PC-3 (cell line): ENCODE measurements around the gene NPIPA1. TPM values are rescaled to one million over a fixed set of nuclear protein-coding genes. Genes with fewer than 3 reads are reported as not detected.
A peak's percentile ranks its signal among the peaks of the same experiment; 100 is the strongest.
"Not testable (repeated sequence)": the region's sequence is repeated elsewhere in the genome, so short reads cannot be mapped to it uniquely, and the experiment has no call there.

Source experiments
- ATAC-seq: fragments of 200-7000 bp; cut with Tn5 transposase; 2 replicates; pipeline ENCODE4 v1.9.1; 2020; ENCODE audit warnings: mild to moderate bottlenecking, moderate library complexity
- Bru-seq: library from RNA; stranded (reverse); fragments of 400-500 nt; gene quantifications from one replicate; lab custom pipeline; 2021; lab: Mats Ljungman, UMichigan
- BruChase-seq, 2 experiments: library from RNA; stranded (reverse); fragments of 400-500 nt; gene quantifications; one replicate each; lab custom pipeline; 2021; lab: Mats Ljungman, UMichigan
- BruUV-seq: library from RNA; stranded (reverse); fragments of 400-500 nt; replicated peaks from 2 replicates; lab custom pipeline; 2021; lab: Mats Ljungman, UMichigan
- CTCF ChIA-PET: fragments of 300-600 bp; sonication (Branson Sonifier 250); formaldehyde crosslinking; loops from one replicate; lab custom pipeline; 2022; ENCODE audit warnings: antibody characterized with exemption; lab: Charles Lee
- POLR2A ChIA-PET: fragments of 300-600 bp; sonication (Branson Sonifier 250); formaldehyde crosslinking; loops from one replicate; lab custom pipeline; 2022; ENCODE audit warnings: antibody characterized with exemption; ENCODE audit not compliant: unreplicated experiment; lab: Charles Lee
- DNase-seq: peaks from one replicate; pipeline ENCODE4 v3.0.0-alpha.2; 2015
- H2AFZ ChIP-seq: fragments of 300-600 bp; sonication (generic); 2 replicates; pipeline ENCODE4 v1.6.0; 2016; ENCODE audit warnings: antibody characterized with exemption, low read length
- H3F3A ChIP-seq: fragments of 300-600 bp; sonication (generic); one replicate; pipeline ENCODE4 v1.6.0; 2017; ENCODE audit warnings: antibody characterized with exemption, low read length, control low read depth, mild to moderate bottlenecking; ENCODE audit not compliant: unreplicated experiment
- H3K27ac ChIP-seq: fragments of 300-600 bp; sonication (generic); 2 replicates; pipeline ENCODE4 v1.5.1; 2016; ENCODE audit warnings: mild to moderate bottlenecking, low read length
- H3K27me3 ChIP-seq: fragments of 300-600 bp; sonication (generic); 2 replicates; pipeline ENCODE4 v1.6.1; 2016; ENCODE audit warnings: low read length, mixed read lengths
- H3K36me3 ChIP-seq: fragments of 300-600 bp; sonication (generic); 2 replicates; pipeline ENCODE4 v1.6.1; 2016; ENCODE audit warnings: low read depth, mixed run types, low read length, mixed read lengths
- H3K4me1 ChIP-seq: fragments of 300-600 bp; sonication (generic); 2 replicates; pipeline ENCODE4 v1.5.1; 2016; ENCODE audit warnings: low read length; ENCODE audit not compliant: insufficient read depth
- H3K4me2 ChIP-seq: fragments of 300-600 bp; sonication (generic); 2 replicates; pipeline ENCODE4 v1.6.0; 2016; ENCODE audit warnings: low read length
- H3K4me3 ChIP-seq: fragments of 300-600 bp; sonication (generic); 2 replicates; pipeline ENCODE4 v1.5.1; 2016; ENCODE audit warnings: mild to moderate bottlenecking, low read length, mixed read lengths
- H3K79me2 ChIP-seq: fragments of 300-600 bp; sonication (generic); 2 replicates; pipeline ENCODE4 v1.6.1; 2017; ENCODE audit warnings: low read length, mixed read lengths
- H3K9ac ChIP-seq: fragments of 300-600 bp; sonication (generic); 2 replicates; pipeline ENCODE4 v1.6.0; 2016; ENCODE audit warnings: mild to moderate bottlenecking, low read length
- H3K9me2 ChIP-seq: fragments of 300-600 bp; sonication (generic); replicated peaks from 2 replicates; pipeline ENCODE4 v1.6.1; 2016; ENCODE audit warnings: mixed run types, low read length, mixed read lengths
- H3K9me3 ChIP-seq: fragments of 300-600 bp; sonication (generic); 2 replicates; pipeline ENCODE4 v1.6.1; 2016; ENCODE audit warnings: low read length, mixed read lengths
- H4K20me1 ChIP-seq: fragments of 300-600 bp; sonication (generic); 2 replicates; pipeline ENCODE4 v1.6.1; 2016; ENCODE audit warnings: low read length, mixed read lengths
- intact Hi-C: fragments of 100-400 bp; cut with micrococcal nuclease; formaldehyde crosslinking; loops from 2 replicates; pipeline ENCODE4 v1.9.0; 2023
- long read RNA-seq: library from polyadenylated mRNA; unstranded; transcript quantifications from one replicate; pipeline ENCODE4 v2.0.0, GENCODE V29; 2021; ENCODE audit not compliant: unreplicated experiment
- total RNA-seq: library from RNA; depleted of rRNA; stranded (reverse); fragments of >200 nt; gene quantifications from 2 replicates; pipeline ENCODE4 v1.2.3, GENCODE V29; 2014; rRNA removed

Gene NPIPA1
- total RNA-seq (10.9 and 16.8 TPM in 2 replicates), Bru-seq, nascent RNA (percentile 52 among the genes with signal in this experiment), BruChase-seq, experiment 1, labeled RNA remaining after a 6-hour chase (percentile 62 among the genes with signal in this experiment), BruChase-seq, experiment 2, labeled RNA remaining after a 2-hour chase (percentile 59 among the genes with signal in this experiment)
- long read RNA-seq, partial matches to known transcripts: 8 of 15 reads
- long read RNA-seq, other reads (novel, unspliced or antisense): 7 of 15 reads

GRCh38 chr16:14937143-14937542, at the start of gene NPIPA1:
NPIPA1 (plus strand) TSS chr16:14937443; CDS start chr16:14937443, 0 bp downstream.
- POLR2A ChIA-PET, H3K4me1 ChIP-seq: not testable (repeated sequence)

GRCh38 chr16:14892111-14892510, 45.1 kb upstream of the NPIPA1 start:
- intact Hi-C loops, BruUV-seq, H3K79me2 ChIP-seq, H3K36me3 ChIP-seq, POLR2A ChIA-PET, H3K9ac ChIP-seq, ATAC-seq, H3F3A ChIP-seq, CTCF ChIA-PET, H3K27me3 ChIP-seq, H3K9me3 ChIP-seq, H3K4me3 ChIP-seq, DNase-seq, H4K20me1 ChIP-seq, H3K9me2 ChIP-seq, H3K4me1 ChIP-seq, H2AFZ ChIP-seq, H3K27ac ChIP-seq, H3K4me2 ChIP-seq: not testable (repeated sequence)

More at GRCh38 chr16:14937143-14937542, at the start of gene NPIPA1:
- H4K20me1 ChIP-seq, H2AFZ ChIP-seq, ATAC-seq, H3K9me3 ChIP-seq, H3K27ac ChIP-seq, CTCF ChIA-PET, H3K36me3 ChIP-seq, H3K27me3 ChIP-seq, BruUV-seq, H3K4me2 ChIP-seq, H3K79me2 ChIP-seq, H3K9ac ChIP-seq, intact Hi-C loops, H3K9me2 ChIP-seq, H3F3A ChIP-seq, H3K4me3 ChIP-seq, DNase-seq: not testable (repeated sequence)

- BruUV-seq, DNase-seq, H3F3A ChIP-seq, H3K27ac ChIP-seq, POLR2A ChIA-PET, H2AFZ ChIP-seq, ATAC-seq, H3K27me3 ChIP-seq, H3K9me2 ChIP-seq, CTCF ChIA-PET, H4K20me1 ChIP-seq, H3K4me3 ChIP-seq, intact Hi-C loops, H3K4me1 ChIP-seq, H3K9me3 ChIP-seq, H3K79me2 ChIP-seq, H3K4me2 ChIP-seq, H3K36me3 ChIP-seq, H3K9ac ChIP-seq: not testable (repeated sequence)
These were observed 41.9 kb upstream of the NPIPA1 start for GRCh38 chr16:14895382-14895781.

- H3K4me1 ChIP-seq, ATAC-seq, H3K9me2 ChIP-seq, H3K4me2 ChIP-seq, DNase-seq, H3K27me3 ChIP-seq, H3K9ac ChIP-seq, H3K27ac ChIP-seq, H2AFZ ChIP-seq, intact Hi-C loops, H3K79me2 ChIP-seq, H3K9me3 ChIP-seq, CTCF ChIA-PET, H3K36me3 ChIP-seq, H3F3A ChIP-seq, H4K20me1 ChIP-seq, BruUV-seq, POLR2A ChIA-PET, H3K4me3 ChIP-seq: not testable (repeated sequence)
These were observed 41.2 kb upstream of the NPIPA1 start for GRCh38 chr16:14896023-14896422.

GRCh38 chr16:14897006-14897664, 40.1 kb upstream of the NPIPA1 start:
- POLR2A ChIA-PET, H3K4me3 ChIP-seq, BruUV-seq, intact Hi-C loops, H4K20me1 ChIP-seq, DNase-seq, CTCF ChIA-PET, H3F3A ChIP-seq, H3K27me3 ChIP-seq, H3K9me2 ChIP-seq, H3K79me2 ChIP-seq, H3K36me3 ChIP-seq, H3K9ac ChIP-seq, H2AFZ ChIP-seq, H3K27ac ChIP-seq, H3K9me3 ChIP-seq, H3K4me2 ChIP-seq, H3K4me1 ChIP-seq: not testable (repeated sequence)
- peak; percentile 72 for ATAC-seq

- ATAC-seq, BruUV-seq, intact Hi-C loops: not testable (repeated sequence)
These were observed 39.1 kb upstream of the NPIPA1 start for GRCh38 chr16:14898162-14898561.

More at GRCh38 chr16:14898162-14898561, 39.1 kb upstream of the NPIPA1 start:
- H2AFZ ChIP-seq, H3K9ac ChIP-seq, CTCF ChIA-PET, H3K27ac ChIP-seq, H4K20me1 ChIP-seq, H3K79me2 ChIP-seq, H3K9me2 ChIP-seq, H3F3A ChIP-seq, H3K9me3 ChIP-seq, DNase-seq, H3K36me3 ChIP-seq, H3K4me1 ChIP-seq, H3K4me3 ChIP-seq, H3K4me2 ChIP-seq, H3K27me3 ChIP-seq, POLR2A ChIA-PET: not testable (repeated sequence)
